IPS-15b (cell line): Measurements from ENCODE around the gene REN.

Experiments
- H3K27me3 ChIP-seq: one replicate; pipeline ENCODE4 v1.6.1; 2013; ENCODE audit warnings: low read length; ENCODE audit not compliant: control insufficient read depth, insufficient read depth
- H3K36me3 ChIP-seq: one replicate; pipeline ENCODE4 v1.6.1; 2013; ENCODE audit warnings: low read length; ENCODE audit not compliant: control insufficient read depth, insufficient read depth
- H3K4me1 ChIP-seq: one replicate; pipeline ENCODE4 v1.6.1; 2013; ENCODE audit warnings: mild to moderate bottlenecking, low read length; ENCODE audit not compliant: control insufficient read depth, insufficient read depth
- H3K4me3 ChIP-seq: one replicate; pipeline ENCODE4 v1.5.1; 2013; ENCODE audit warnings: low read depth, low read length
- H3K9ac ChIP-seq: one replicate; pipeline ENCODE4 v1.6.1; 2013; ENCODE audit warnings: low read depth, mild to moderate bottlenecking, low read length
- H3K9me3 ChIP-seq: one replicate; pipeline ENCODE4 v1.6.1; 2013; ENCODE audit warnings: mild to moderate bottlenecking, low read length; ENCODE audit not compliant: control insufficient read depth, insufficient read depth

REN gene

DNA sequence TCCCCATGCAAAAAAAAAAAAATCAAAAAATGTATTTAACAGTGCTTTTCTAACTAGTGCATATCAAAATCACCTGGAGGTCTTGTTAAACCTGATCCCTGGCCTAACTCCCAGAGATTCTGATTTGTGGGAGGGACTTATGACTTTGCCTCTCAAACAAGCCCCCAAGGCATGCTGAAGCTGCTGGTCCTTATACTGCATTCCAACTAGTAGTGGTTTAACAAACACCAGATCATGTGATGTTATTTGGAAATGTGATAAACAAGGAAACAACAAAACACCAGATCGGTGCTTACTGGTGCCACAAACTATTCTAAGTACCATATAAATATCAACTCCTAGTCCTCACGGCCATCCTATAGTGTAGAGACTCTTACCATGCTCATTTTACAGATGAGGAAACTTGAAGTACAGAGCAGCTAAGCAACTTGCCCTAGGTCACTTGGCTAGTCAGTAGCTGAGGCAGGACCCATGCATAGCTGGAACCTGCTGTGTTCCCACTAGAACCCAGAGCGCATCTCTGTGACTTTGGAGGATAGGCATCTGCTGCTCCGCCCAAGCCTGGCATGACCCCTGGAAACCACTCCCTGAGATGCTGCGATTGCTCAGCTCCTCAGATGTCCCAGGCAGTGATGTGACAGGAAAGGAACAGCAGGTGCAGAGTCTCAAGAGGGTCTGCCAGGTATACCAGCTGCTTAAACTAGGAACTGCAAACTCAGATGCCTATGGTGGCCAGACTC is 55.1 kb downstream of the REN start:
- H3K9ac ChIP-seq, result no peak overlapping the region
- peaks cover 37% of the 10 kb centered on the region for H3K4me1 ChIP-seq
- no peaks in the 10 kb centered on the region for H3K27me3 ChIP-seq
- no peak overlapping the region for H3K4me3 ChIP-seq
- peaks cover 14% of the 10 kb centered on the region for H3K36me3 ChIP-seq
- H3K9me3 ChIP-seq, result no peaks in the 10 kb centered on the region

DNA sequence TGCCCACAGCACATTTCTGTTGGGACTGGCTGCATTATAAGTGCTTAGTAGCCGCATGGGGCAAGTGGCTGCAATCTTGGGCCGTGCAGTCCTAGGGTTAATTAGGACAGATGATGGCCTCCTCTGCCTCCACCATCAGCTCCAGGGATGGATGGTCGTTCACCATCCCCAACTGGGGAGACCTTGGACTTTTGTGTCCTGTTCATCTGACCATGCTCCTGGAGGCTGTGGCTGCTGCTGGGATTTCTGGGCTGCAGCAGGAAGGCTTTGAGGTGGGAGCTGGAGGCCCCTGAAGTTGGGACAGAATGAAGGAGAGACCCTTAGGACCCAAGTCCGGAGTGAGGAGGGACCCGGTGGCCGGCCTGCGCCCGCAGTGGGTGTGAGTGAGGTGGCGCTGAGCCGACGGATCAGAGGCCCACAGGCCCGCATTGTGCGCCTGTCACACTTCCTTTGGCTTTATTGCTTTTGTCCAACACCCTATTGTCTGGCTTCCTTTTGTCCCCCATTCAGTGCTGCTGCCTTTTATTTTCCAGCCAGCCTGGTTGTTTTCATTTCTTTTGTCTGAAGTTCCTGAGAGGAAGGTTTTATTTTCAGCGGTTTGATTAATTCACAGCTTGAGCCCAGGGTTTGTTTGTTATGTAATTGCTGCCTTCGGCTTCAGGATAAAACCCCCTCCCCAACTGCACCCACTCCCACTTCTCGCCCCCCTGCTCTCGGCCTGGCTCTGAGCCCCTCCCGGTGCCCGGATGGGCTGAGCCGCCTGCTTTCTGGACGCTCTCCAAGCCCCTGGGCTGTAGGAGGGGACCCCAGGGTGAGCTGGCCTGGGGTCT is 57.6 kb downstream of the REN start:
- peaks cover 5% of the 10 kb centered on the region for H3K36me3 ChIP-seq
- H3K4me3 ChIP-seq, result peak overlapping the region; percentile 40
- no peaks in the 10 kb centered on the region for H3K27me3 ChIP-seq
- peak overlapping the region; percentile 58 for H3K9ac ChIP-seq
- H3K4me1 ChIP-seq, result peaks cover 51% of the 10 kb centered on the region
- H3K9me3 ChIP-seq, result no peaks in the 10 kb centered on the region

DNA sequence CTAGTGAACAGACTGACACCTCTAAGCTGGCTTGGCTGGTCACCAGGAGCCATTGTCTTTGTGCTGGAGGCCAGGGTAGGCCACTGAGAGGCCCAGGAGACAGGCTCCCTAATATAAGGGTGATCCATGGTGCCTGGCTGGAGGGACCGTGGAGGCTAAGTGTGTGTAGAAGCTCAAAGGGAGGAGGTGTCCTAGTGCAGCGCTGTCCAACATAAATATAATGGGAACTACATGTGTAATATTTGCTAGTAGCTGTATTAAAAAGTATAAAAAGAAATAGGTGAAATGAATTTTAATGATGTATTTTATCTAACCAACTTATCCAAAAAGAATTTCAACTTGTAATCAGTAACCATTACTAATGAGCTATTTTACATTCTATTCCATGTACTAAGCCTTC is 58.2 kb downstream of the REN start:
- H3K36me3 ChIP-seq, result peaks cover 3% of the 10 kb centered on the region
- H3K27me3 ChIP-seq, result no peaks in the 10 kb centered on the region
- H3K4me3 ChIP-seq, result peak overlapping the region; percentile 40
- no peaks in the 10 kb centered on the region for H3K9me3 ChIP-seq
- peaks cover 58% of the 10 kb centered on the region for H3K4me1 ChIP-seq
- peak overlapping the region; percentile 58 for H3K9ac ChIP-seq

- H3K4me3 ChIP-seq, result no peak overlapping the region
- peaks cover 68% of the 10 kb centered on the region for H3K4me1 ChIP-seq
- H3K9ac ChIP-seq, result no peak overlapping the region
- H3K27me3 ChIP-seq, result no peaks in the 10 kb centered on the region
- no peaks in the 10 kb centered on the region for H3K9me3 ChIP-seq
- no peaks in the 10 kb centered on the region for H3K36me3 ChIP-seq
Observed at GRCh38 chr1:204106825-204107224, 59.3 kb downstream of the REN start.

DNA sequence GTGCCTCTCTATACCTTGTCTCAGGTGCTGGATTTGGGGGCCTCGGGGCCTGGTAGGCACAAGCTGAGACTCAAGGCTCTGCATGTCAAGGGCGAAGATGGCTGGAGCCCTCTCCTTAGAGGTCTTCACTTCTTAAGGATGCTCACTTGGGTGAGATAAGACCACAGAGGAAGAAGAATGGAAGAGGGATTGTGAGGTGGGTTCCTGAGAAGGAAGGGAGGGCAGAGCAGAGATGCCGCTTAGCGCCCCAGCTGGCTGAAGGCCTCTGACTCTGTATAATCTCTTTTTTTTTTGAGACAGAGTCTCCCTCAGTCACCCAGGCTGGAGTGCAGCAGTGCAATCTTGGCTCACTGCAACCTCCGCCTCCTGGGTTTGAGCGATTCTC is 61.0 kb downstream of the REN start:
- no peak overlapping the region for H3K4me3 ChIP-seq
- H3K36me3 ChIP-seq, result no peaks in the 10 kb centered on the region
- H3K9ac ChIP-seq, result peak overlapping the region; percentile 17
- no peaks in the 10 kb centered on the region for H3K9me3 ChIP-seq
- no peaks in the 10 kb centered on the region for H3K27me3 ChIP-seq
- peaks cover 59% of the 10 kb centered on the region for H3K4me1 ChIP-seq
